K562 (cell line): ENCODE results near the gene CFDP1. TPM values are rescaled to one million over a fixed set of nuclear protein-coding genes. Genes with fewer than 3 reads are reported as not detected.

Source experiments
- CTCF ChIP-seq, 3 experiments: IDR thresholded peaks in 2 of 3; conservative IDR thresholded peaks in 1 of 3; 2 replicates each; pipeline ENCODE4 v1.5.1; 2011 to 2012; ENCODE audit warnings: low read length in 3 of 3, mild to moderate bottlenecking in 3 of 3, control low read depth in 2 of 3, improper control_type of control experiment in 1 of 3, inconsistent platforms in 1 of 3, low read depth in 1 of 3, mixed read lengths in 1 of 3, moderate library complexity in 1 of 3; ENCODE audit not compliant: insufficient read depth in 2 of 3
- E2F8 ChIP-seq: fragments of 450-650 bp; IDR thresholded peaks from 2 replicates; pipeline ENCODE4 v1.7.1; 2018; ENCODE audit warnings: mild to moderate bottlenecking, low read depth; ENCODE audit not compliant: partially characterized antibody
- EP400 ChIP-seq: fragments of 450-650 bp; IDR thresholded peaks from 2 replicates; pipeline ENCODE4 v1.6.1; 2017; ENCODE audit warnings: antibody characterized with exemption, mild to moderate bottlenecking, moderate library complexity
- FOXM1 ChIP-seq, 2 experiments: fragments of 450-650 bp in 1 of 2; sonication (generic) in 1 of 2; formaldehyde crosslinking in 1 of 2; IDR thresholded peaks; 2 replicates each; pipeline versions ENCODE4 v1.6.1 to v1.9.0; 2017 to 2022; ENCODE audit warnings: low read depth in 2 of 2, mild to moderate bottlenecking in 2 of 2, missing genetic modification reagents in 1 of 2, moderate library complexity in 1 of 2
- IRF2 ChIP-seq: sonication (generic); formaldehyde crosslinking; IDR thresholded peaks from 2 replicates; pipeline ENCODE4 v1.8.1; 2022; ENCODE audit warnings: mild to moderate bottlenecking, missing genetic modification reagents
- JUND ChIP-seq, 2 experiments: IDR thresholded peaks; 2 replicates in 1 of 2; 3 replicates in 1 of 2; pipeline ENCODE4 v1.6.1; 2011; ENCODE audit warnings: borderline replicate concordance in 2 of 2, low read depth in 2 of 2, low read length in 2 of 2, improper control_type of control experiment in 1 of 2, missing biosample characterization in 1 of 2, missing genetic modification characterization in 1 of 2, missing genetic modification reagents in 1 of 2
- KLF13 ChIP-seq: fragments of 450-650 bp; IDR thresholded peaks from 2 replicates; pipeline ENCODE4 v1.6.1; 2016; ENCODE audit warnings: missing genetic modification characterization, low read depth, mild to moderate bottlenecking, missing compliant biosample characterization, moderate library complexity, borderline replicate concordance
- NR0B1 ChIP-seq: fragments of 450-650 bp; IDR thresholded peaks from one replicate; pipeline ENCODE4 v1.6.1; 2018; ENCODE audit warnings: mild to moderate bottlenecking, moderate library complexity; ENCODE audit not compliant: partially characterized antibody
- RCOR1 ChIP-seq, 2 experiments: IDR thresholded peaks; 2 replicates each; pipeline ENCODE4 v1.6.1; 2012; ENCODE audit warnings: low read depth in 2 of 2, low read length in 2 of 2, borderline replicate concordance in 1 of 2, improper control_type of control experiment in 1 of 2
- SMARCA5 ChIP-seq: fragments of 450-650 bp; IDR thresholded peaks from 2 replicates; pipeline ENCODE4 v1.6.1; 2016
- SRSF1 ChIP-seq: fragments of 200-400 bp; formaldehyde crosslinking; IDR thresholded peaks from 2 replicates; pipeline ENCODE4 v1.6.1; 2017; ENCODE audit warnings: mild to moderate bottlenecking, low read depth, low read length, moderate library complexity
- THAP12 ChIP-seq: fragments of 250-450 bp; sonication (Bioruptor Pico); IDR thresholded peaks from 2 replicates; pipeline ENCODE4 v1.9.0; 2021; ENCODE audit warnings: mild to moderate bottlenecking, inconsistent platforms
- ZBTB33 ChIP-seq: sonication (generic); formaldehyde crosslinking; IDR thresholded peaks from 2 replicates; pipeline ENCODE4 v1.8.1; 2023; ENCODE audit warnings: mild to moderate bottlenecking, missing genetic modification reagents
- ZNF121 ChIP-seq: sonication (generic); formaldehyde crosslinking; conservative IDR thresholded peaks from 2 replicates; pipeline ENCODE4 v1.8.0; 2022; ENCODE audit warnings: missing genetic modification reagents
- polyA plus RNA-seq, 8 experiments: library from polyadenylated mRNA; depleted of rRNA in 4 of 8; stranded (reverse) in 5 of 8; unstranded in 3 of 8; fragments of >200 nt; fragmentation: Nextera tagmentation in 2 of 8; fragmentation: Illumina TruSeq in 1 of 8; extraction: Ambion mirVana in 2 of 8; extraction: Trizol in 1 of 8; gene quantifications; 2 replicates each; pipeline versions ENCODE4 v1.2.1 to v1.2.3, GENCODE V29; 2011 to 2014; ENCODE audit warnings: inconsistent platforms in 1 of 8, missing spikeins in 1 of 8
- total RNA-seq, 7 experiments: library from RNA; depleted of rRNA in 6 of 7; stranded (reverse); fragments of >200 nt in 6 of 7; fragmentation: Illumina TruSeq in 2 of 7; extraction: Trizol in 2 of 7; gene quantifications; 2 replicates each; pipeline versions ENCODE4 v1.2.1 to v1.2.3, GENCODE V29; 2011 to 2021; ENCODE audit warnings: low replicate concordance in 1 of 7

Gene CFDP1
- total and polyA plus RNA-seq, 9 of the 15 experiments (the other 6 are each of a cell fraction or from before 2014, with no cell fraction given): 31.5 to 78.4 (median 61.7) TPM

GRCh38 chr16:75464122-75464918 lies 31.0 kb upstream of the CFDP1 start, which contains the start of gene TMEM170A (continued):
- TF ChIP-seq E2F8 (peak; percentile 84), JUND (IDR thresholded peaks at IDR 0.05; ENCODE audit: borderline replicate concordance, low read depth, low read length) (peak; percentile 72), JUND (tag; IDR thresholded peaks at IDR 0.05; ENCODE audit: borderline replicate concordance, low read depth, low read length) (peak; percentile 61; the same call in 1 of the 3 replicates), ZNF121 (no peak), RCOR1 (IDR thresholded peaks at IDR 0.05; ENCODE audit: borderline replicate concordance in 1 of 2, low read depth in 2 of 2, low read length in 2 of 2) (peak; percentile 34 to 73; a peak in 3 of 4 replicates), SRSF1 (no peak), ZBTB33 (CRISPR knock-in tag) (peak; percentile 85), IRF2 (CRISPR knock-in tag) (no peak), KLF13 (tag) (no peak), SMARCA5 (no peak), CTCF (IDR thresholded peaks at IDR 0.05 in 2 of 3, conservative IDR thresholded peaks at IDR 0.05 in 1 of 3; ENCODE audit: insufficient read depth in 2 of 3, low read depth in 1 of 3, low read length in 3 of 3) (peak; percentile 100), FOXM1 (IDR thresholded peaks at IDR 0.05; ENCODE audit: low read depth) (no peak), FOXM1 (CRISPR knock-in tag; IDR thresholded peaks at IDR 0.05; ENCODE audit: low read depth) (peak; percentile 42; the same call in 1 of the 2 replicates), EP400 (peak; percentile 75), THAP12 (CRISPR knock-in tag) (0 out of 2 replicates have a peak, but pooled peaks have one; percentile 28), NR0B1 (no peak)
